A673 (cell line): ENCODE results near the gene ITIH5.

ENCODE experiments used
- CTCF ChIP-seq: fragments of 300-800, 200-600 bp; sonication (generic); conservative IDR thresholded peaks from 2 replicates; pipeline ENCODE4 v1.5.1; 2017; ENCODE audit warnings: low read depth, mild to moderate bottlenecking, antibody characterized with exemption, low read length, moderate library complexity, mixed read lengths
- EZH2 ChIP-seq: fragments of 200-600 bp; sonication (generic); IDR thresholded peaks from 2 replicates; pipeline ENCODE4 v1.6.1; 2017; ENCODE audit warnings: borderline replicate concordance, low read depth, mild to moderate bottlenecking, mixed read lengths, antibody characterized with exemption, low read length; ENCODE audit not compliant: poor library complexity, severe bottlenecking

- TF ChIP-seq CTCF (no peak), EZH2 (no peak)
Measured at GRCh38 chr10:7689591-7689990, 22.8 kb upstream of the ITIH5 start.
